Cardiac muscle cell (in vitro differentiated cells and primary cell): ENCODE results near the gene ARHGEF37. TPM values are rescaled to one million over a fixed set of nuclear protein-coding genes. Genes with fewer than 3 reads are reported as not detected.

Source experiments
- DNase-seq, 2 donors: peaks; one replicate each; pipeline versions ENCODE4 v3.0.0 to v3.0.0-alpha.2; 2010 to 2017; ENCODE audit warnings: low read depth in 1 of 2, low spot score in 1 of 2
- H3K27ac ChIP-seq: fragments of 200-600 bp; sonication (generic); 2 replicates; pipeline ENCODE4 v1.5.1; 2016
- H3K27me3 ChIP-seq: fragments of 200-600 bp; sonication (generic); 2 replicates; pipeline ENCODE4 v1.6.0; 2016; ENCODE audit warnings: control low read depth
- H3K36me3 ChIP-seq: fragments of 200-600 bp; sonication (generic); 2 replicates; pipeline ENCODE4 v1.5.1; 2016; ENCODE audit warnings: control low read depth
- H3K4me1 ChIP-seq: fragments of 200-600 bp; sonication (generic); 2 replicates; pipeline ENCODE4 v1.8.1; 2017; ENCODE audit warnings: low read depth, mild to moderate bottlenecking, mixed run types
- H3K4me3 ChIP-seq: fragments of 200-600 bp; sonication (generic); 2 replicates; pipeline ENCODE4 v1.5.1; 2016; ENCODE audit warnings: mild to moderate bottlenecking
- H3K9me3 ChIP-seq: fragments of 200-600 bp; sonication (generic); 2 replicates; pipeline ENCODE4 v1.5.1; 2017; ENCODE audit warnings: low read depth, mild to moderate bottlenecking, control low read depth
- CTCF ChIP-seq: IDR thresholded peaks from 2 replicates; pipeline ENCODE4 v1.5.1; 2012; ENCODE audit warnings: low read depth, mild to moderate bottlenecking, low read length
- polyA plus RNA-seq: library from polyadenylated mRNA; unstranded; fragments of >200 nt; fragmentation: Nextera tagmentation; extraction: Ambion mirVana; gene quantifications from 2 replicates; pipeline ENCODE4 v1.2.1, GENCODE V29; 2016
- total RNA-seq: library from RNA; depleted of rRNA; stranded (reverse); fragments of >200 nt; gene quantifications from 2 replicates; pipeline ENCODE4 v1.2.3, GENCODE V29; 2016

Gene ARHGEF37
- total and polyA plus RNA-seq, 2 experiments from 2014 or later = 4.2 to 6.3 TPM

GRCh38 chr5:149651686-149652085 is 70.4 kb downstream of the ARHGEF37 start:
- H3K4me3 ChIP-seq = no peak overlapping the region
- H3K4me1 ChIP-seq = peaks cover 11% of the 10 kb centered on the region
- TF ChIP-seq CTCF = no peak
- H3K27me3 ChIP-seq = no peaks in the 10 kb centered on the region
- peak in 1 of 2 donors; percentile 21 for DNase-seq
- no peak overlapping the region for H3K27ac ChIP-seq
- H3K36me3 ChIP-seq = no peaks in the 10 kb centered on the region
- H3K9me3 ChIP-seq = no peaks in the 10 kb centered on the region

- Histone ChIP-seq H3K36me3 (no peaks in the 10 kb centered on the region), H3K9me3 (no peaks in the 10 kb centered on the region)
- no peak for TF ChIP-seq CTCF
Measured at GRCh38 chr5:149652697-149653096, 71.4 kb downstream of the ARHGEF37 start.

DNA sequence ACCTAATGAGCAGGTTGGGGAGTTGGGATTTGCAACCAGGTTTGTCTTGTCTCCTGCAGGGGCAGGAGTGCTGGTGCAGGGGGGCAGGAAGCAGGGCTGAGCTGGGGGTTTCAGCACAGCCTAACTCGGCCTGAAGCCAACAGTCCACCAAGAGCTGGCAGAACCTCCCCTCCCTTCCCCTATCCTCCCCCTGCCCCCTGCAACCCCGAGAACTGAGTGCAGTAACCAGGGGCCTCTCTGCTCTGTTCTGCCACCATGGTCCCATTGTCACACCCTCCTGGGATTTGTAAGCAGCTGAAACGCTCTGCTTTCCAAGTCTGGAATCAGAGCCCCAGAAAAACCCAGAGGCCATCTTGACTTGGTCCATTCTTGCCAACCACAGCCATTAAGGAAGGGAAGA is 72.9 kb downstream of the ARHGEF37 start:
- no peaks in the 10 kb centered on the region for H3K9me3 ChIP-seq
- no peak overlapping the region for H3K27ac ChIP-seq
- H3K4me1 ChIP-seq = peaks cover 15% of the 10 kb centered on the region
- TF ChIP-seq CTCF = no peak
- no peak overlapping the region for H3K4me3 ChIP-seq
- no peaks in the 10 kb centered on the region for H3K27me3 ChIP-seq
- no peak for DNase-seq
- H3K36me3 ChIP-seq = no peaks in the 10 kb centered on the region

More at GRCh38 chr5:149652697-149653096, 71.4 kb downstream of the ARHGEF37 start:
- H3K27me3 ChIP-seq = no peaks in the 10 kb centered on the region
- H3K4me3 ChIP-seq = no peak overlapping the region
- H3K4me1 ChIP-seq = peaks cover 11% of the 10 kb centered on the region
- H3K27ac ChIP-seq = no peak overlapping the region
- no peak for DNase-seq

DNA sequence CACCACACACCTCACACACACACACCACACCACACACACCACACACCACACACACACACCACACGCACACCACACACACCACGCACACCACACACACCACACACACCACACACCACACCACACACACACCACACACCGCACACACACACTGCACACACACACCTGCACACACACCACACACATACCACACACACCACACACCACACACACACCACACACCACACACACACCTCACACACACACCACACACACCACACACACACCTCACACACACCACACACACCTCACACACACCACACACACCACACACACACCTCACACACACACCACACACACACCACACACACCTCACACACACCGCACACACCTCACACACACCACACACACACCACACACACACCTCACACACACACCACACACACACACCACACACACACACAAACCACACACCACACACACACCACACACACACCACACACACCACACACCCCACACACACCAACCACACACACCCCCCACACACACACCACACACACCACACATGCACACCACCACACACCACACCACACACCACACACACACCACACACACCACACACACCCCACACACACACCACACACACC is 73.7 kb downstream of the ARHGEF37 start:
- Histone ChIP-seq H3K27me3 (no peaks in the 10 kb centered on the region), H3K9me3 (no peaks in the 10 kb centered on the region), H3K4me3 (no peak overlapping the region), H3K36me3 (no peaks in the 10 kb centered on the region), H3K4me1 (peaks cover 15% of the 10 kb centered on the region), H3K27ac (no peak overlapping the region)
- DNase-seq = no peak
- TF ChIP-seq CTCF = no peak

DNA sequence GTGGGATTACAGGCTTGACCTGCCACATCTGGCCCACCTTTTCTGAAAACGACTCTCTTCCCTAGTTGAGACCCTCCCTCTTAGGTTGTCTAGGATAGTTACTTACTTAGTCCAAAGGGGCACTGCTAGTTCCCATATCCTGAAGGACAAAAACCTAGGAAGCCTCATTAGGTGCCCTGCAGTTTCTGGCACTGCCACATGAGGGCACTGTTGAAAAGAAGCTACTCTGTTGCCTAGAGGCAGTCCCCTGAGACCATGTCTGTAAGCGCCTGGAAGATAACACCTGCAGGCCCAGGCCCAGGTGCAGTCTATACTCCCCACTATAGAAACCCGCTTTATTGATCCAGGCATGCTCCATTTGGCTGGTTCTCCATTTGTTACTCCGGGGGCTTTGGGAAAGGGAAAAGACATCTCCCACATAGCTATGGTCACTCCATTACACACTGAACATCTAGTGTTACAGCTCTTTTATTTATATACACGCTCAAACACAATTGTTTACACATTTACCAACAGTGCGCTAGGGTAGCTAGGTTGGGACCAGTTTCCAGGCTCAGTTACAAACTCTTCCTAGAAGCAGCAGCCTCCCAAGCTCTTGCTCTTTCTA is 75.4 kb downstream of the ARHGEF37 start:
- Histone ChIP-seq H3K27me3 (no peaks in the 10 kb centered on the region), H3K36me3 (no peaks in the 10 kb centered on the region), H3K9me3 (no peaks in the 10 kb centered on the region), H3K4me3 (no peak overlapping the region), H3K27ac (no peak overlapping the region), H3K4me1 (peaks cover 15% of the 10 kb centered on the region)
- peak; percentile 21 to 70 for DNase-seq
- peak; percentile 69 for TF ChIP-seq CTCF
